ENCODE results near the gene ENPEP. TPM values are rescaled to one million over a fixed set of nuclear protein-coding genes. Genes with fewer than 3 reads are reported as not detected.

Gene ENPEP
- total RNA-seq, 6 donors from 2014 or later, result 0.49 to 10.6 (median 6.1) TPM

GRCh38 chr4:110503270-110504083 lies 27.5 kb downstream of the ENPEP start:
- 20 to 25% methylated on average over 5 of the region's 5 CpGs for WGBS, 2 donors
- Histone ChIP-seq H3K36me3 (no peaks in the 10 kb centered on the region), H3K27ac (no peak overlapping the region), H3K27me3 (no peaks in the 10 kb centered on the region), H3K4me1 (no peaks in the 10 kb centered on the region), H3K9me3 (no peaks in the 10 kb centered on the region), H3K4me3 (no peak overlapping the region)
- ATAC-seq (ENCODE audit: low FRiP score in 2 of 2) (peak in 1 of 2 donors; percentile 43), DNase-seq (no peak)
- TF ChIP-seq POLR2AphosphoS5 (IDR thresholded peaks at IDR 0.05) (no peak), EP300 (IDR thresholded peaks at IDR 0.05) (no peak), POLR2A (IDR thresholded peaks at IDR 0.05) (no peak)
- TF ChIP-seq, protein P1, sequence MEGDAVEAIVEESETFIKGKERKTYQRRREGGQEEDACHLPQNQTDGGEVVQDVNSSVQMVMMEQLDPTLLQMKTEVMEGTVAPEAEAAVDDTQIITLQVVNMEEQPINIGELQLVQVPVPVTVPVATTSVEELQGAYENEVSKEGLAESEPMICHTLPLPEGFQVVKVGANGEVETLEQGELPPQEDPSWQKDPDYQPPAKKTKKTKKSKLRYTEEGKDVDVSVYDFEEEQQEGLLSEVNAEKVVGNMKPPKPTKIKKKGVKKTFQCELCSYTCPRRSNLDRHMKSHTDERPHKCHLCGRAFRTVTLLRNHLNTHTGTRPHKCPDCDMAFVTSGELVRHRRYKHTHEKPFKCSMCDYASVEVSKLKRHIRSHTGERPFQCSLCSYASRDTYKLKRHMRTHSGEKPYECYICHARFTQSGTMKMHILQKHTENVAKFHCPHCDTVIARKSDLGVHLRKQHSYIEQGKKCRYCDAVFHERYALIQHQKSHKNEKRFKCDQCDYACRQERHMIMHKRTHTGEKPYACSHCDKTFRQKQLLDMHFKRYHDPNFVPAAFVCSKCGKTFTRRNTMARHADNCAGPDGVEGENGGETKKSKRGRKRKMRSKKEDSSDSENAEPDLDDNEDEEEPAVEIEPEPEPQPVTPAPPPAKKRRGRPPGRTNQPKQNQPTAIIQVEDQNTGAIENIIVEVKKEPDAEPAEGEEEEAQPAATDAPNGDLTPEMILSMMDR (IDR thresholded peaks at IDR 0.05), result peak in 1 of 6 experiments; percentile 5

- 65 to 83% methylated on average over 1 to 2 of the region's 2 CpGs for WGBS, 2 donors
- H3K27ac ChIP-seq, result no peak overlapping the region
Observed at GRCh38 chr4:110504084-110504435, 28.1 kb downstream of the ENPEP start.

DNA sequence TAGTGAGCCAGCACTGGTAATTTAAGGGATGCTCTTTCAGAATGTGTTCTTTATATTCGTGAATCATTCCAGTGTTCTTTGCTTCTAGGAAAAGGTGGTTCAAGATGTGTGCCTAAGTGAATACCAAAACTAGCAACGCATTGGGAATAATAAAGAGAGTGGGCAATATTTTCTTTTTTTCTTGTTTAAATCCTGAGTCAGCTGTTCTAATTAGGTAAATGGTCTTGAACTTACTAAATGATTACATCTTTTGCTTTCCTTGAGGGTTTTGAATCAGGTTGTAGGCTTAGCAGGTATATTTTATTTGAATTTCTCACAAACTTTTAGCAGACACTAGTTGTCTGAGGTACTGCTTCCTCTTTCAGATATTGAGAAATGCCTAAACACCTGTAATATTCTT lies 29.5 kb downstream of the ENPEP start:
- Histone ChIP-seq H3K4me1 (no peaks in the 10 kb centered on the region), H3K9me3 (no peaks in the 10 kb centered on the region), H3K36me3 (no peaks in the 10 kb centered on the region), H3K4me3 (no peak overlapping the region), H3K27me3 (no peaks in the 10 kb centered on the region), H3K27ac (no peak overlapping the region)
- ATAC-seq (ENCODE audit: low FRiP score in 2 of 2), result no peak
- no peak for DNase-seq
- WGBS, 2 donors, result 81 to 92% methylated on average over 2 of the region's 2 CpGs
- TF ChIP-seq POLR2AphosphoS5 (IDR thresholded peaks at IDR 0.05), result no peak
- no peak for TF ChIP-seq POLR2A (IDR thresholded peaks at IDR 0.05)
- no peak for TF ChIP-seq EP300 (IDR thresholded peaks at IDR 0.05)
- TF ChIP-seq, protein P1 (IDR thresholded peaks at IDR 0.05), result no peak

More at GRCh38 chr4:110504084-110504435, 28.1 kb downstream of the ENPEP start:
- TF ChIP-seq POLR2AphosphoS5 (IDR thresholded peaks at IDR 0.05) (no peak), EP300 (IDR thresholded peaks at IDR 0.05) (no peak), POLR2A (IDR thresholded peaks at IDR 0.05) (no peak)
- TF ChIP-seq, protein P1 (IDR thresholded peaks at IDR 0.05), result no peak
- Histone ChIP-seq H3K4me3 (no peak overlapping the region), H3K9me3 (no peaks in the 10 kb centered on the region), H3K36me3 (no peaks in the 10 kb centered on the region), H3K4me1 (no peaks in the 10 kb centered on the region), H3K27me3 (no peaks in the 10 kb centered on the region)
- DNase-seq, result no peak
- no peak for ATAC-seq (ENCODE audit: low FRiP score in 2 of 2)

- WGBS, 2 donors, result 87 to 92% methylated on average over 4 of the region's 4 CpGs
- no peaks in the 10 kb centered on the region for H3K9me3 ChIP-seq
- no peaks in the 10 kb centered on the region for H3K27me3 ChIP-seq
- DNase-seq (no peak), ATAC-seq (ENCODE audit: low FRiP score in 2 of 2) (no peak)
- H3K4me1 ChIP-seq, result no peaks in the 10 kb centered on the region
- TF ChIP-seq, protein P1 (IDR thresholded peaks at IDR 0.05), result peak in 1 of 6 experiments; percentile 10
- TF ChIP-seq EP300 (IDR thresholded peaks at IDR 0.05) (no peak), POLR2AphosphoS5 (IDR thresholded peaks at IDR 0.05) (no peak), POLR2A (IDR thresholded peaks at IDR 0.05) (no peak)
- no peak overlapping the region for H3K4me3 ChIP-seq
- H3K36me3 ChIP-seq, result no peaks in the 10 kb centered on the region
- no peak overlapping the region for H3K27ac ChIP-seq
Observed at GRCh38 chr4:110508827-110509710, 33.1 kb downstream of the ENPEP start.

Measured in upper lobe of left lung (tissue), 6 donors.